Upper lobe of left lung (tissue), 4 donors: ENCODE results near the gene ITPKC.

Experiments used
- EP300 ChIP-seq, 4 donors: sonication (generic); formaldehyde crosslinking; IDR thresholded peaks; one replicate each; pipeline ENCODE4 v1.5.1; 2017; ENCODE audit warnings: antibody characterized with exemption in 4 of 4, control low read depth in 2 of 4
- POLR2A ChIP-seq, 4 donors: fragments of 450-650 bp; IDR thresholded peaks; one replicate each; pipeline ENCODE4 v1.5.1; 2016 to 2017; ENCODE audit warnings: antibody characterized with exemption in 4 of 4, mild to moderate bottlenecking in 2 of 4
- POLR2AphosphoS5 ChIP-seq, 2 donors: sonication (generic); formaldehyde crosslinking; IDR thresholded peaks; one replicate each; pipeline ENCODE4 v1.5.1; 2017; ENCODE audit warnings: antibody characterized with exemption in 2 of 2
- TF ChIP-seq, protein P1 (sequence below), 6 experiments: fragments of 450-650 bp in 4 of 6; fragments of 200-600 bp in 2 of 6; sonication (generic) in 2 of 6; IDR thresholded peaks; one replicate each; pipeline ENCODE4 v1.5.1; 2016 to 2019; ENCODE audit warnings: antibody characterized with exemption in 6 of 6

DNA sequence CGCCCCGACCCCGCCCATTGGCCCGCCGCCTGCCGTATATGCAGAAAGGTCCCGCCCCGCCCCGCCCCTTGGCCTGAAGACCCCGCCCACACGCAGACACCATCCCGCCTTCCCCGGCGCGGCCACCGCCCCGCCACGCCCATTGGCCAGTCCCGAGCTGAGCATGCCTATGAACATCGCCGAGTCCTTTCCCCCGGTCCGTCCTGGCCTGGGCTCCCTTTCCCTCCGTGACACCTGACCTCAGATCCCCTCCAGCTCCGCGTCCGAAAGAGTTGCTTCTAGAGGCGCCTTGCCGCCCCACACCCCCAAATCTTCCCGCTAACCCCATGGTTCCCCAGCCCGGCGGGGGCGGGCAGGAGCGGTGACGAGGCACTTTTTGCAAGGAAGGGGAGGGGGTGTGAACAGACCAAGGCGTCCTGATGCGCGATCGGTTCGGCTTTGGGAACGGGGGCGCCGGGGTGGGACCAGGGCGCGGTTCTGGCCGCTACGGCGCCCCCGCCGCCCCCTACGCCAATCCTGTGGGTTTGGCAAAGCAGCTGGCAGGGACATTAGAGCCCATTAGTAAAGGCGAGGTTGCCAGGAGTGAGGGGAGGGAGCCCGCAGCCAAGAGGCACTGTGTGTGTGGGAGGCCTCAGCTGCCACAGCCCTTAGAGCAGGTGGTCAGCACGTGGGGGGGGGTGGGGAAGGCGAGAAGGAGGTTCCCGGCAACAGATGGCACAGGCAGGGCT lies 26.1 kb upstream of the ITPKC start:
- TF ChIP-seq, protein P1, sequence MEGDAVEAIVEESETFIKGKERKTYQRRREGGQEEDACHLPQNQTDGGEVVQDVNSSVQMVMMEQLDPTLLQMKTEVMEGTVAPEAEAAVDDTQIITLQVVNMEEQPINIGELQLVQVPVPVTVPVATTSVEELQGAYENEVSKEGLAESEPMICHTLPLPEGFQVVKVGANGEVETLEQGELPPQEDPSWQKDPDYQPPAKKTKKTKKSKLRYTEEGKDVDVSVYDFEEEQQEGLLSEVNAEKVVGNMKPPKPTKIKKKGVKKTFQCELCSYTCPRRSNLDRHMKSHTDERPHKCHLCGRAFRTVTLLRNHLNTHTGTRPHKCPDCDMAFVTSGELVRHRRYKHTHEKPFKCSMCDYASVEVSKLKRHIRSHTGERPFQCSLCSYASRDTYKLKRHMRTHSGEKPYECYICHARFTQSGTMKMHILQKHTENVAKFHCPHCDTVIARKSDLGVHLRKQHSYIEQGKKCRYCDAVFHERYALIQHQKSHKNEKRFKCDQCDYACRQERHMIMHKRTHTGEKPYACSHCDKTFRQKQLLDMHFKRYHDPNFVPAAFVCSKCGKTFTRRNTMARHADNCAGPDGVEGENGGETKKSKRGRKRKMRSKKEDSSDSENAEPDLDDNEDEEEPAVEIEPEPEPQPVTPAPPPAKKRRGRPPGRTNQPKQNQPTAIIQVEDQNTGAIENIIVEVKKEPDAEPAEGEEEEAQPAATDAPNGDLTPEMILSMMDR (IDR thresholded peaks at IDR 0.05), result no peak
- TF ChIP-seq POLR2AphosphoS5 (IDR thresholded peaks at IDR 0.05), result peak; percentile 52 to 75
- TF ChIP-seq POLR2A (IDR thresholded peaks at IDR 0.05), result peak in 1 of 4 donors; percentile 62
- no peak for TF ChIP-seq EP300 (IDR thresholded peaks at IDR 0.05)
